ENCODE measurements around the gene DNAH8.

DNAH8 gene

GRCh38 chr6:38755207-38755606 is 40.1 kb downstream of the DNAH8 start:
- peak overlapping the region; percentile 78 for H3K27ac Mint-ChIP-seq
- H3K27me3 Mint-ChIP-seq, result peaks cover 6% of the 10 kb centered on the region
- peaks cover 6% of the 10 kb centered on the region for H3K9me3 Mint-ChIP-seq
- H3K36me3 Mint-ChIP-seq (ENCODE audit: low read depth), result no peaks in the 10 kb centered on the region
- H3K4me1 Mint-ChIP-seq (ENCODE audit: low read depth), result peaks cover 43% of the 10 kb centered on the region
- H3K4me3 Mint-ChIP-seq, result no peak overlapping the region

GRCh38 chr6:38755874-38756273 is 40.8 kb downstream of the DNAH8 start:
- Mint-ChIP-seq H3K4me3 (no peak overlapping the region), H3K9me3 (peaks cover 6% of the 10 kb centered on the region), H3K4me1 (ENCODE audit: low read depth) (peaks cover 43% of the 10 kb centered on the region), H3K36me3 (ENCODE audit: low read depth) (no peaks in the 10 kb centered on the region), H3K27me3 (peaks cover 6% of the 10 kb centered on the region), H3K27ac (peak overlapping the region; percentile 42)

GRCh38 chr6:38760097-38760496 is 45.0 kb downstream of the DNAH8 start:
- H3K4me1 Mint-ChIP-seq (ENCODE audit: low read depth), result peaks cover 15% of the 10 kb centered on the region
- H3K27ac Mint-ChIP-seq, result no peak overlapping the region
- peaks cover 6% of the 10 kb centered on the region for H3K9me3 Mint-ChIP-seq
- no peaks in the 10 kb centered on the region for H3K36me3 Mint-ChIP-seq (ENCODE audit: low read depth)
- H3K27me3 Mint-ChIP-seq, result peaks cover 32% of the 10 kb centered on the region
- H3K4me3 Mint-ChIP-seq, result no peak overlapping the region

GRCh38 chr6:38762848-38763247 is 47.7 kb downstream of the DNAH8 start:
- Mint-ChIP-seq H3K9me3 (peaks cover 6% of the 10 kb centered on the region), H3K36me3 (ENCODE audit: low read depth) (no peaks in the 10 kb centered on the region), H3K4me1 (ENCODE audit: low read depth) (peaks cover 6% of the 10 kb centered on the region), H3K27ac (no peak overlapping the region), H3K4me3 (no peak overlapping the region), H3K27me3 (peaks cover 36% of the 10 kb centered on the region)

GRCh38 chr6:38767560-38767959 is 52.4 kb downstream of the DNAH8 start:
- Mint-ChIP-seq H3K27ac (no peak overlapping the region), H3K9me3 (no peaks in the 10 kb centered on the region), H3K36me3 (ENCODE audit: low read depth) (no peaks in the 10 kb centered on the region), H3K4me3 (no peak overlapping the region), H3K4me1 (ENCODE audit: low read depth) (peaks cover 18% of the 10 kb centered on the region), H3K27me3 (peaks cover 27% of the 10 kb centered on the region)

- Mint-ChIP-seq H3K9me3 (no peaks in the 10 kb centered on the region), H3K27me3 (peaks cover 21% of the 10 kb centered on the region), H3K4me3 (no peak overlapping the region)
Measured at GRCh38 chr6:38773338-38773737, 58.2 kb downstream of the DNAH8 start.

GRCh38 chr6:38774929-38775707 is 60.0 kb downstream of the DNAH8 start:
- no peaks in the 10 kb centered on the region for H3K9me3 Mint-ChIP-seq
- H3K36me3 Mint-ChIP-seq (ENCODE audit: low read depth), result no peaks in the 10 kb centered on the region
- H3K27ac Mint-ChIP-seq, result no peak overlapping the region
- peaks cover 4% of the 10 kb centered on the region for H3K4me1 Mint-ChIP-seq (ENCODE audit: low read depth)
- H3K27me3 Mint-ChIP-seq, result peaks cover 34% of the 10 kb centered on the region
- H3K4me3 Mint-ChIP-seq, result no peak overlapping the region

More at GRCh38 chr6:38773338-38773737, 58.2 kb downstream of the DNAH8 start:
- Mint-ChIP-seq H3K4me1 (ENCODE audit: low read depth) (peaks cover 7% of the 10 kb centered on the region), H3K27ac (no peak overlapping the region), H3K36me3 (ENCODE audit: low read depth) (no peaks in the 10 kb centered on the region)

GRCh38 chr6:38775870-38776269 is 60.8 kb downstream of the DNAH8 start:
- peaks cover 4% of the 10 kb centered on the region for H3K4me1 Mint-ChIP-seq (ENCODE audit: low read depth)
- no peaks in the 10 kb centered on the region for H3K9me3 Mint-ChIP-seq
- H3K27ac Mint-ChIP-seq, result no peak overlapping the region
- no peaks in the 10 kb centered on the region for H3K36me3 Mint-ChIP-seq (ENCODE audit: low read depth)
- peaks cover 38% of the 10 kb centered on the region for H3K27me3 Mint-ChIP-seq
- no peak overlapping the region for H3K4me3 Mint-ChIP-seq

GRCh38 chr6:38776515-38776914 is 61.4 kb downstream of the DNAH8 start:
- no peak overlapping the region for H3K27ac Mint-ChIP-seq
- peaks cover 36% of the 10 kb centered on the region for H3K27me3 Mint-ChIP-seq
- H3K9me3 Mint-ChIP-seq, result no peaks in the 10 kb centered on the region
- H3K36me3 Mint-ChIP-seq (ENCODE audit: low read depth), result no peaks in the 10 kb centered on the region
- H3K4me3 Mint-ChIP-seq, result no peak overlapping the region
- H3K4me1 Mint-ChIP-seq (ENCODE audit: low read depth), result peaks cover 2% of the 10 kb centered on the region

- H3K36me3 Mint-ChIP-seq (ENCODE audit: low read depth), result no peaks in the 10 kb centered on the region
- no peak overlapping the region for H3K4me3 Mint-ChIP-seq
Measured at GRCh38 chr6:38779310-38780062, 64.4 kb downstream of the DNAH8 start.

GRCh38 chr6:38782616-38783015 is 67.5 kb downstream of the DNAH8 start:
- H3K4me1 Mint-ChIP-seq (ENCODE audit: low read depth), result no peaks in the 10 kb centered on the region
- peaks cover 44% of the 10 kb centered on the region for H3K27me3 Mint-ChIP-seq
- H3K4me3 Mint-ChIP-seq, result no peak overlapping the region
- no peaks in the 10 kb centered on the region for H3K9me3 Mint-ChIP-seq
- H3K27ac Mint-ChIP-seq, result no peak overlapping the region
- no peaks in the 10 kb centered on the region for H3K36me3 Mint-ChIP-seq (ENCODE audit: low read depth)

More at GRCh38 chr6:38779310-38780062, 64.4 kb downstream of the DNAH8 start:
- peaks cover 38% of the 10 kb centered on the region for H3K27me3 Mint-ChIP-seq
- no peaks in the 10 kb centered on the region for H3K9me3 Mint-ChIP-seq
- no peak overlapping the region for H3K27ac Mint-ChIP-seq
- H3K4me1 Mint-ChIP-seq (ENCODE audit: low read depth), result no peaks in the 10 kb centered on the region

GRCh38 chr6:38783443-38784228 is 68.5 kb downstream of the DNAH8 start:
- Mint-ChIP-seq H3K4me1 (ENCODE audit: low read depth) (no peaks in the 10 kb centered on the region), H3K36me3 (ENCODE audit: low read depth) (no peaks in the 10 kb centered on the region), H3K27ac (no peak overlapping the region), H3K9me3 (no peaks in the 10 kb centered on the region), H3K4me3 (no peak overlapping the region), H3K27me3 (peaks cover 44% of the 10 kb centered on the region)

- Mint-ChIP-seq H3K27ac (no peak overlapping the region), H3K27me3 (peaks cover 42% of the 10 kb centered on the region), H3K4me3 (no peak overlapping the region), H3K9me3 (no peaks in the 10 kb centered on the region), H3K36me3 (ENCODE audit: low read depth) (no peaks in the 10 kb centered on the region), H3K4me1 (ENCODE audit: low read depth) (no peaks in the 10 kb centered on the region)
Measured at GRCh38 chr6:38784506-38785235, 69.6 kb downstream of the DNAH8 start.

GRCh38 chr6:38786486-38786885 is 71.4 kb downstream of the DNAH8 start:
- no peak overlapping the region for H3K27ac Mint-ChIP-seq
- no peak overlapping the region for H3K4me3 Mint-ChIP-seq
- peaks cover 36% of the 10 kb centered on the region for H3K27me3 Mint-ChIP-seq
- no peaks in the 10 kb centered on the region for H3K4me1 Mint-ChIP-seq (ENCODE audit: low read depth)
- no peaks in the 10 kb centered on the region for H3K36me3 Mint-ChIP-seq (ENCODE audit: low read depth)
- no peaks in the 10 kb centered on the region for H3K9me3 Mint-ChIP-seq
